ENCODE data around the gene TAGAP. TPM values are rescaled to one million over a fixed set of nuclear protein-coding genes. Genes with fewer than 3 reads are reported as not detected.

TAGAP gene
- total and polyA plus RNA-seq, 2 of the 8 experiments (the other 6 are each of a cell fraction or from before 2014, with no cell fraction given): not detected

DNA sequence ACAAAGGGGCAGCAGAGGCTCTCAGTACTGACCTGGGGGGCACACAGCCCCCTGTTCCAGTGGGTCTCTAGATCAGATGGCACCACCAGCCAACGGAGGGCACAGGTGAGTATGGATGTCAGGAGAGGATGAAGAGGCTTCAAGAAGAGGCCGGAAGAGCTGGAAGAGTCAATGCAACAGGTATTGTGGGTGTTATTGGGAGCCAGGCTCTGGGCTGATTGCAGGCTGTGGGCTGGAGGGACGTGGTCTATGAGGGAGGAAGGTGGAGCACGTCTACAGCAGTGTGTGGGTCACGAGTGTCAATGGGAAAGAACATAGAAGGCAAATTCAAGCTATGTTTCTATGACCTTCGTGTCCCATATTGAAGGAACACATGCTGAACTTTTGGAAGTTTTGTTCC lies 18.8 kb upstream of the TAGAP start:
- H2BK12ac ChIP-seq (ENCODE audit: low read depth, low read length): no peak overlapping the region
- H2AFZ ChIP-seq (ENCODE audit: low read length): no peak overlapping the region
- DNase-seq (ENCODE audit: low read depth in 1 of 2, low spot score in 2 of 2) (no peak), FAIRE-seq (no peak)
- H3K23me2 ChIP-seq (ENCODE audit: low read depth, low read length): no peaks in the 10 kb centered on the region
- no peak overlapping the region for H2BK5ac ChIP-seq (ENCODE audit: low read depth, low read length)
- no peaks in the 10 kb centered on the region for H3K9me3 ChIP-seq (ENCODE audit: insufficient read depth in 2 of 2, low read depth in 1 of 2, low read length in 1 of 2)
- H2BK20ac ChIP-seq (ENCODE audit: low read length): no peak overlapping the region
- no peak overlapping the region for H4K91ac ChIP-seq (replicated peaks; ENCODE audit: insufficient read length, low read length)
- H3K4ac ChIP-seq (replicated peaks; ENCODE audit: insufficient read length, low read depth, low read length): no peak overlapping the region
- no peak overlapping the region for H4K8ac ChIP-seq (ENCODE audit: extremely low read depth, insufficient read depth, low read length)
- POLR2A ChIA-PET (ENCODE audit: partially characterized antibody): no interaction called here
- H2BK15ac ChIP-seq (ENCODE audit: low read length): no peak overlapping the region
- WGBS, 2 experiments (ENCODE audit: extremely low coverage in 1 of 2, insufficient coverage in 1 of 2, insufficient read length in 1 of 2, insufficient replicate concordance in 2 of 2, low coverage in 1 of 2, low lambda C conversion rate in 2 of 2, missing lambda C conversion rate in 1 of 2): 85% methylated on average over 6 of the region's 6 CpGs; no CpG with 5 or more reads in 1 of the 2 experiments
- H4K20me1 ChIP-seq (replicated peaks in 1 of 2; ENCODE audit: control insufficient read depth in 1 of 2, insufficient read depth in 2 of 2, low read length in 2 of 2): no peaks in the 10 kb centered on the region
- no peak overlapping the region for H3K18ac ChIP-seq (ENCODE audit: extremely low read depth, low read length)
- H3K4me2 ChIP-seq (ENCODE audit: insufficient read depth in 1 of 2, low read depth in 2 of 2, low read length in 2 of 2): no peak overlapping the region
- no peak overlapping the region for H3K14ac ChIP-seq (ENCODE audit: insufficient read length)
- H3K27ac ChIP-seq (ENCODE audit: low read depth, low read length): no peak overlapping the region
- no peak overlapping the region for H3K4me3 ChIP-seq (ENCODE audit: extremely low read depth in 1 of 4, insufficient read depth in 2 of 4, low read depth in 3 of 4, low read length in 4 of 4)
- no peaks in the 10 kb centered on the region for H3K36me3 ChIP-seq (ENCODE audit: control insufficient read depth in 2 of 4, insufficient read depth in 4 of 4, low read length in 3 of 4)
- H3K79me1 ChIP-seq (ENCODE audit: low read depth, low read length): no peaks in the 10 kb centered on the region
- CTCF ChIA-PET (ENCODE audit: partially characterized antibody): interaction anchor here (0.8 to 2.8 kb wide), 7 partner anchors 11 to 71 kb away, joined by 3 to 10 read pairs (median 7); no protein-coding TSS in a partner anchor
- H3K79me2 ChIP-seq (ENCODE audit: control insufficient read depth in 1 of 2, insufficient read depth in 2 of 2, low read length in 2 of 2): no peaks in the 10 kb centered on the region
- peaks cover 0 to 3% (median 0%) of the 10 kb centered on the region in 4 experiments; a peak in 2 of 7 replicates for H3K27me3 ChIP-seq (replicated peaks in 1 of 4; ENCODE audit: control insufficient read depth in 3 of 4, extremely low read depth in 1 of 4, insufficient read depth in 3 of 4, low read length in 3 of 4)
- no peak overlapping the region for H3K23ac ChIP-seq (ENCODE audit: insufficient read length)
- no peak overlapping the region for H4K5ac ChIP-seq (ENCODE audit: insufficient read length, low read depth, low read length)
- H2BK120ac ChIP-seq (replicated peaks; ENCODE audit: low read depth, low read length): no peak overlapping the region
- no peaks in the 10 kb centered on the region for H3K4me1 ChIP-seq (replicated peaks in 1 of 4; ENCODE audit: control insufficient read depth in 3 of 4, insufficient read depth in 4 of 4, low read length in 3 of 4)
- H3K56ac ChIP-seq (replicated peaks; ENCODE audit: insufficient read length, low read depth, low read length): no peak overlapping the region
- no peak overlapping the region for H3K9ac ChIP-seq (replicated peaks in 1 of 4; ENCODE audit: extremely low read depth in 1 of 4, low read depth in 3 of 4, low read length in 3 of 4)
- H2AK5ac ChIP-seq (ENCODE audit: low read depth, low read length): no peak overlapping the region
- no peak for TF ChIP-seq SP1 (IDR thresholded peaks at IDR 0.05; ENCODE audit: low read depth, low read length)
- no peak for TF ChIP-seq TBP (IDR thresholded peaks at IDR 0.05; ENCODE audit: low read depth, low read length)
- TF ChIP-seq, protein P1, sequence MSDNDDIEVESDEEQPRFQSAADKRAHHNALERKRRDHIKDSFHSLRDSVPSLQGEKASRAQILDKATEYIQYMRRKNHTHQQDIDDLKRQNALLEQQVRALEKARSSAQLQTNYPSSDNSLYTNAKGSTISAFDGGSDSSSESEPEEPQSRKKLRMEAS (IDR thresholded peaks at IDR 0.05): no peak
- TF ChIP-seq CBX8 (IDR thresholded peaks at IDR 0.05; ENCODE audit: borderline replicate concordance, low read depth, low read length): no peak
- TF ChIP-seq RAD21 (IDR thresholded peaks at IDR 0.05 in 1 of 2, conservative IDR thresholded peaks at IDR 0.05 in 1 of 2; ENCODE audit: low read depth in 2 of 2, low read length in 2 of 2): no peak
- no peak for TF ChIP-seq CHD1 (IDR thresholded peaks at IDR 0.05; ENCODE audit: low read depth, low read length)
- TF ChIP-seq, protein P2, sequence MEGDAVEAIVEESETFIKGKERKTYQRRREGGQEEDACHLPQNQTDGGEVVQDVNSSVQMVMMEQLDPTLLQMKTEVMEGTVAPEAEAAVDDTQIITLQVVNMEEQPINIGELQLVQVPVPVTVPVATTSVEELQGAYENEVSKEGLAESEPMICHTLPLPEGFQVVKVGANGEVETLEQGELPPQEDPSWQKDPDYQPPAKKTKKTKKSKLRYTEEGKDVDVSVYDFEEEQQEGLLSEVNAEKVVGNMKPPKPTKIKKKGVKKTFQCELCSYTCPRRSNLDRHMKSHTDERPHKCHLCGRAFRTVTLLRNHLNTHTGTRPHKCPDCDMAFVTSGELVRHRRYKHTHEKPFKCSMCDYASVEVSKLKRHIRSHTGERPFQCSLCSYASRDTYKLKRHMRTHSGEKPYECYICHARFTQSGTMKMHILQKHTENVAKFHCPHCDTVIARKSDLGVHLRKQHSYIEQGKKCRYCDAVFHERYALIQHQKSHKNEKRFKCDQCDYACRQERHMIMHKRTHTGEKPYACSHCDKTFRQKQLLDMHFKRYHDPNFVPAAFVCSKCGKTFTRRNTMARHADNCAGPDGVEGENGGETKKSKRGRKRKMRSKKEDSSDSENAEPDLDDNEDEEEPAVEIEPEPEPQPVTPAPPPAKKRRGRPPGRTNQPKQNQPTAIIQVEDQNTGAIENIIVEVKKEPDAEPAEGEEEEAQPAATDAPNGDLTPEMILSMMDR (IDR thresholded peaks at IDR 0.05; ENCODE audit: control extremely low read depth in 1 of 3, insufficient read depth in 1 of 3, low read depth in 1 of 3, low read length in 3 of 3): no peak
- no peak for TF ChIP-seq PHF8 (conservative IDR thresholded peaks at IDR 0.05; ENCODE audit: low read depth, low read length)
- TF ChIP-seq CBX5 (IDR thresholded peaks at IDR 0.05; ENCODE audit: low read depth, low read length): no peak
- no peak for TF ChIP-seq FOSL1 (IDR thresholded peaks at IDR 0.05; ENCODE audit: insufficient read depth, low read depth, low read length)
